Liver (tissue), 9 donors: ENCODE data around the gene STRN. TPM values are rescaled to one million over a fixed set of nuclear protein-coding genes. Genes with fewer than 3 reads are reported as not detected.

Experiments
- DNase-seq: peaks from one replicate; pipeline ENCODE4 v3.0.0-alpha.2; 2017; ENCODE audit warnings: low spot score
- H3K27ac ChIP-seq, 2 donors: one replicate each; pipeline ENCODE4 v1.7.0; 2013; ENCODE audit warnings: inconsistent platforms in 2 of 2, low read length in 2 of 2, control low read depth in 1 of 2, low read depth in 1 of 2, mild to moderate bottlenecking in 1 of 2
- H3K27me3 ChIP-seq, 4 donors: one replicate each; pipeline versions ENCODE4 v1.6.1 to v1.7.0; 2013; ENCODE audit warnings: low read length in 3 of 4, inconsistent platforms in 1 of 4, mild to moderate bottlenecking in 1 of 4, moderate library complexity in 1 of 4; ENCODE audit not compliant: control insufficient read depth in 4 of 4, insufficient read depth in 4 of 4
- H3K36me3 ChIP-seq, 4 donors: one replicate each; pipeline versions ENCODE4 v1.6.1 to v1.7.0; 2013; ENCODE audit warnings: low read length in 3 of 4, mild to moderate bottlenecking in 3 of 4, low read depth in 1 of 4, moderate library complexity in 1 of 4; ENCODE audit not compliant: control insufficient read depth in 4 of 4, insufficient read depth in 3 of 4
- H3K4me1 ChIP-seq, 4 donors: one replicate each; pipeline versions ENCODE4 v1.6.1 to v1.7.0; 2013; ENCODE audit warnings: low read length in 3 of 4, mild to moderate bottlenecking in 3 of 4, moderate library complexity in 1 of 4; ENCODE audit not compliant: control insufficient read depth in 4 of 4, insufficient read depth in 4 of 4
- H3K4me3 ChIP-seq, 3 donors: one replicate each; pipeline versions ENCODE4 v1.6.1 to v1.7.0; 2013; ENCODE audit warnings: low read length in 3 of 3, control low read depth in 1 of 3, low read depth in 1 of 3, mild to moderate bottlenecking in 1 of 3
- H3K9ac ChIP-seq, 2 donors: one replicate each; pipeline ENCODE4 v1.7.0; 2013; ENCODE audit warnings: low read length in 2 of 2, mild to moderate bottlenecking in 2 of 2, moderate library complexity in 2 of 2, control low read depth in 1 of 2, low read depth in 1 of 2
- H3K9me3 ChIP-seq, 4 donors: one replicate each; pipeline versions ENCODE4 v1.6.1 to v1.7.0; 2013; ENCODE audit warnings: low read length in 3 of 4; ENCODE audit not compliant: control insufficient read depth in 4 of 4
- EGR1 ChIP-seq, 2 donors: IDR thresholded peaks; 2 replicates each; pipeline ENCODE4 v1.6.1; 2016 to 2018; ENCODE audit warnings: antibody characterized with exemption in 2 of 2, low read depth in 2 of 2
- FOXA1 ChIP-seq: IDR thresholded peaks from 2 replicates; pipeline ENCODE4 v1.6.1; 2016; ENCODE audit warnings: antibody characterized with exemption
- FOXA2 ChIP-seq: IDR thresholded peaks from 2 replicates; pipeline ENCODE4 v1.6.1; 2016; ENCODE audit warnings: antibody characterized with exemption
- HNF4A ChIP-seq, 2 donors: conservative IDR thresholded peaks; 2 replicates each; pipeline ENCODE4 v1.6.1; 2016; ENCODE audit warnings: antibody characterized with exemption in 2 of 2, mild to moderate bottlenecking in 2 of 2
- JUND ChIP-seq, 2 donors: IDR thresholded peaks; 2 replicates each; pipeline ENCODE4 v1.6.1; 2016; ENCODE audit warnings: antibody characterized with exemption in 2 of 2
- MAX ChIP-seq: IDR thresholded peaks from 2 replicates; pipeline ENCODE4 v1.6.1; 2016; ENCODE audit warnings: antibody characterized with exemption
- NR2F2 ChIP-seq: IDR thresholded peaks from 2 replicates; pipeline ENCODE4 v1.6.1; 2016; ENCODE audit warnings: antibody characterized with exemption
- RAD21 ChIP-seq, 2 donors: IDR thresholded peaks; 2 replicates each; pipeline ENCODE4 v1.6.1; 2016; ENCODE audit warnings: antibody characterized with exemption in 2 of 2, mild to moderate bottlenecking in 2 of 2
- RXRA ChIP-seq, 2 donors: IDR thresholded peaks; 2 replicates each; pipeline ENCODE4 v1.6.1; 2017 to 2018; ENCODE audit warnings: antibody characterized with exemption in 2 of 2, mild to moderate bottlenecking in 1 of 2
- TAF1 ChIP-seq: conservative IDR thresholded peaks from 2 replicates; pipeline ENCODE4 v1.6.1; 2016; ENCODE audit warnings: antibody characterized with exemption, mild to moderate bottlenecking
- ZBTB33 ChIP-seq: IDR thresholded peaks from 2 replicates; pipeline ENCODE4 v1.6.1; 2016; ENCODE audit warnings: antibody characterized with exemption
- WGBS: extraction: QIAGEN DNeasy Blood & Tissue Kit; methylation state at CpG from one replicate; pipeline ENCODE4 v1.1.7; 2013; 5-methylcytosine and 5-hydroxymethylcytosine counted together
- polyA plus RNA-seq, 2 donors: library from polyadenylated mRNA; stranded (reverse) in 1 of 2; unstranded in 1 of 2; fragments of 200-250 nt in 1 of 2; fragments of >200 nt in 1 of 2; fragmentation: Nextera tagmentation in 1 of 2; extraction: Ambion mirVana in 1 of 2; gene quantifications; one replicate each; pipeline versions ENCODE4 v1.2.1 to v1.2.3, GENCODE V29; 2013 to 2015
- total RNA-seq, 2 donors: library from RNA; depleted of rRNA; stranded (reverse); fragments of >200 nt; gene quantifications; one replicate each; pipeline ENCODE4 v1.2.3, GENCODE V29; 2014
- TF ChIP-seq, protein P1 (sequence below): fragments of 150-350 bp; IDR thresholded peaks from 2 replicates; pipeline ENCODE4 v1.5.1; 2017; ENCODE audit warnings: improper control_type of control experiment, low read depth, low read length; ENCODE audit not compliant: missing input control
- donor health status: healthy.
- donor health status: healthy.
- donor health status: healthy.
- donor health status: healthy.
- donor health status: healthy.

Gene STRN
- total and polyA plus RNA-seq, 4 donors, result 2.5 to 11.9 (median 5.6) TPM

DNA sequence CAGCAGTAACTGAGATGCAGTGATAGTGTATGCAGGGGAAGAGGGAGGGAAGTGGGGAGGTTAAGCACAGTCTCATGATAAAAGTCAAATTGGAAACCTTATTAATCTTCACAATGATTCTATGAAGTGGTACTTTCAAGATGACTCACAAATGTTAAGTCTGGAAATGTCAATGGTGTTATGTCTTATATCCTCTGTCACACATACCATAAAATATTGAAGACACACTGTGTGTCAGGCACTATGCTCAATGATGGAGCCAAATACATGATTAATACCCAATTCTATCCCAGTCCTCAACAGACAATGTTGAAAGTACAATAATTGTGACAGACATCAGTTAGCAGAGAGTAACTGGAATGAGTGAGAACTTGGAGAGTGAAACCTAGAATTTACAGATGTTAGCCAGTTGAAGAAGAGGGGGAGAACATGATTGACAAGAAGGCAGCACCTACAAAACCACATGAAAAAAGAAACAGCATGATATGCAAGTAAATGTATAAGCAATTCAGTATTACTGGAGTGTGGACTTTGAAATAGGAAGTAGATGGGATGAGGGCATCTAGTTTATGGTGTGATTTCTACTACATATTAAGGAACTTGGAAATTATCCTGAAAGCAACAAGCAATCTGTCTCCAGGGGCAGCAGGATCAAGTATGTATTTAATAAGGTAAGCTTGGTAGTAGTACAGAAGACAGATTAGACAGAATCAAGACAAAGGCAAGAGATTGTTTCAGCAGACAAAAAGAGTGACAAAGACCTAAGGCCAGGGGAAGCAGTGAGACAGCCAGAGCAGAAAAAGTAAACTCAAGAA, 107.6 kb downstream of the STRN start (continued):
- TF ChIP-seq MAX, result no peak
- no peak for TF ChIP-seq FOXA2
- peak; percentile 74 to 86 for TF ChIP-seq HNF4A (conservative IDR thresholded peaks at IDR 0.05)
- TF ChIP-seq, protein P1, sequence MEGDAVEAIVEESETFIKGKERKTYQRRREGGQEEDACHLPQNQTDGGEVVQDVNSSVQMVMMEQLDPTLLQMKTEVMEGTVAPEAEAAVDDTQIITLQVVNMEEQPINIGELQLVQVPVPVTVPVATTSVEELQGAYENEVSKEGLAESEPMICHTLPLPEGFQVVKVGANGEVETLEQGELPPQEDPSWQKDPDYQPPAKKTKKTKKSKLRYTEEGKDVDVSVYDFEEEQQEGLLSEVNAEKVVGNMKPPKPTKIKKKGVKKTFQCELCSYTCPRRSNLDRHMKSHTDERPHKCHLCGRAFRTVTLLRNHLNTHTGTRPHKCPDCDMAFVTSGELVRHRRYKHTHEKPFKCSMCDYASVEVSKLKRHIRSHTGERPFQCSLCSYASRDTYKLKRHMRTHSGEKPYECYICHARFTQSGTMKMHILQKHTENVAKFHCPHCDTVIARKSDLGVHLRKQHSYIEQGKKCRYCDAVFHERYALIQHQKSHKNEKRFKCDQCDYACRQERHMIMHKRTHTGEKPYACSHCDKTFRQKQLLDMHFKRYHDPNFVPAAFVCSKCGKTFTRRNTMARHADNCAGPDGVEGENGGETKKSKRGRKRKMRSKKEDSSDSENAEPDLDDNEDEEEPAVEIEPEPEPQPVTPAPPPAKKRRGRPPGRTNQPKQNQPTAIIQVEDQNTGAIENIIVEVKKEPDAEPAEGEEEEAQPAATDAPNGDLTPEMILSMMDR, result no peak

DNA sequence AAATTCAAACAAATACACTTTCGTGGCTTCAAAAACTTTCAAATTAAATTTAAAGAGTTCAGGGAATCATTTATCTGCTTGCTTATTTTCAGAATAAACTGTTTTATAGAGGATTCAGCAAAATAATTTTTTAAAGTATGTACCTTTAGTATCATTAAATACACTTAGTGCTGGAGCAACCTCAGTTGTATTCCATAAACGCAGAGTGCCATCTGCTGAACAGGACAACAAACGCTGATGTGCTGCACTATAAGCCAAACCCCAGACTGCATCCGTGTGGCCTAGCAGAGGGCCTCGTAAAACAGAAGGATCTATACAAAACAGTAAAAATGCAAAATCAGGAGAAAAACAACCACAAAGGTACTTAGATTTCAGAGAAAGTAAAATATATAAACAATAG, 108.6 kb downstream of the STRN start:
- Histone ChIP-seq H3K36me3 (peaks cover 0 to 8% (median 4%) of the 10 kb centered on the region in 4 donors), H3K9me3 (no peaks in the 10 kb centered on the region), H3K27ac (no peak overlapping the region), H3K4me1 (peaks cover 0 to 20% (median 15%) of the 10 kb centered on the region in 4 donors), H3K4me3 (no peak overlapping the region), H3K9ac (no peak overlapping the region), H3K27me3 (no peaks in the 10 kb centered on the region)
- 58% methylated on average over 5 of the region's 5 CpGs for WGBS
- TF ChIP-seq, protein P1, result peak; percentile 14
- TF ChIP-seq ZBTB33 (no peak), MAX (no peak), RAD21 (IDR thresholded peaks at IDR 0.05) (peak; percentile 58 to 76), FOXA1 (no peak), TAF1 (no peak)
- no peak for DNase-seq

GRCh38 chr2:36855429-36855828, 110.9 kb downstream of the STRN start:
- WGBS, result 97% methylated on average over 2 of the region's 2 CpGs
- TF ChIP-seq RXRA (IDR thresholded peaks at IDR 0.05) (no peak), FOXA2 (no peak), NR2F2 (no peak), ZBTB33 (no peak), TAF1 (no peak), RAD21 (IDR thresholded peaks at IDR 0.05) (no peak), JUND (IDR thresholded peaks at IDR 0.05) (no peak), MAX (no peak), EGR1 (IDR thresholded peaks at IDR 0.05; ENCODE audit: low read depth in 2 of 2) (no peak), HNF4A (conservative IDR thresholded peaks at IDR 0.05) (no peak)
- TF ChIP-seq, protein P1, result no peak

More at GRCh38 chr2:36855429-36855828, 110.9 kb downstream of the STRN start:
- H3K9me3 ChIP-seq, result no peaks in the 10 kb centered on the region
- H3K4me1 ChIP-seq, result peaks cover 0 to 17% (median 13%) of the 10 kb centered on the region in 4 donors
- no peaks in the 10 kb centered on the region for H3K27me3 ChIP-seq
- no peak overlapping the region for H3K9ac ChIP-seq
- no peak for DNase-seq
- H3K4me3 ChIP-seq, result no peak overlapping the region
- no peak overlapping the region for H3K27ac ChIP-seq
- H3K36me3 ChIP-seq, result peaks cover 0 to 9% (median 7%) of the 10 kb centered on the region in 4 donors
